Endothelial cell of hepatic sinusoid (primary cell): ENCODE data around the gene TSTD1.

Experiments used
- in situ Hi-C: cut with HindIII; loops from 2 replicates; pipeline ENCODE4 v1.10.0; 2017; ENCODE audit warnings: low sequenced_read_pairs

TSTD1 gene, protein sequence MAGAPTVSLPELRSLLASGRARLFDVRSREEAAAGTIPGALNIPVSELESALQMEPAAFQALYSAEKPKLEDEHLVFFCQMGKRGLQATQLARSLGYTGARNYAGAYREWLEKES

DNA sequence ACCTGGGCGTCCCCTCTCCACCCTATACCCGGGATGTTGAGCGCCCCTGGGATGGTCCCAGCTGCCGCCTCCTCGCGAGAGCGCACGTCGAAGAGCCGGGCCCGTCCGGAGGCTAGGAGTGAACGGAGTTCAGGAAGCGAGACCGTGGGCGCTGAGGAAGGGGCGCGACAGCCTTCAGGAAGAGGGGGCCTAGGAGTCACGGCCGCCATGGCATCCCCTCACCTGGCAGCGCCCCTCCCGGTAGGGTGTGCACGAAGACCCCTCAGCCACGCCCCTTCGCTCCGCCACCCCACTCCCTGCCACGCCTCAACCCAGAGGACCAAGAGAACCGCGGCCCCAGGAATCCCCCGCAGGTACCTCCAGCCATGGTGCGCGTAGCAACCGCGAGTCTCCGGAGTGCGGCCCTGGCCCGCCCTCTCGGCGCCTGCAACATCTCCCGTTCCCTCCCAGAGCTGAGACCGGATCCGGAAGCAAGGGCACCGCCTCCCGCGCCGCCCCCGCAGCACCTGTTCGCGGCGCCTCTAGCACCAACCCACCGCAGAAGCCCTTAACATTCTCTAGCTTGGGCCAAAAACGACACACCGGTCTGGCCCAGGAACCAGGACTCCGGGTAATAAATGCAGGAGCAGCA, at the start of gene TSTD1:
Gene TSTD1 (minus strand): TSS at position 442 of the 631 bp plus-strand sequence. CDS start 75 bp downstream, at position 367.
- in situ Hi-C loops: no loop called here

DNA sequence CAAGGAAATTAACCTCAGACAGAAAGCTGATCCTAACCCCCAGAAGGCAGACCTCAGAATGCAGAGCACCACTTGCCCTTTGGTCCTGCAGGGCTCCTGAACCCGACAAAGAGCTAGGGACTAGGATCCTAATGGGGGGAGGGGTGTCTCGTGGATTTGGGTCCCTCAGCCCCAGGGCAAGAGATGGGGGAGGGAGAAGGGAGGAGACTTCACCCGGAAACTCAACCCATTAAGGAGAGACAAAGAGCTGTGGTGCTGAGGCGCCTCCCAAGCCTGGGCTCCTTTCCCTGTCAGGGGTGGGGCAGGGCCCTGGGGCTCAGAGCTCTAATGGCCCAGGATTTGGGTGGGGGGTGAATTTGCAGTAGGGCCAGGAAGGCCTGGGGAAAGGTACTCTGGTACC, 47.7 kb upstream of the TSTD1 start:
- in situ Hi-C loops: no loop called here

DNA sequence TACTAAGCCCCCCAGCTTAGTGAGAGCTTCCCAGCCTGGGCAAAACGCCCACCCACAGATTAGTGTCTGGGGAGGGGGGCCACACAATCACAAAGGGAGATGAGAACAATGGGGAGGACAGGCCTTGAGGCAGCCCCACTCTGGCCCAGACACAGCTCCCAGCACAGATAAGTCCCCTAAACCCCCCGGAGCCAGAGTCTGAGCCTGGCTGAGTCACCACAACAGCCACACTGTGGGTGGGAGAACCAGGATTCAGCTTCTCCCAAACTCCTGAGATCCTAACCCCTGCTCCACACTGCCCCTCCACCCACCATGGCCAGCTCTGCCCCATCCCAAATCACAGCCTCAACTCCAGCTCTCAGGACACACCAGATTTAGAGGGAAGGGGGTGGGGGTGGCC, 46.4 kb upstream of the TSTD1 start:
- in situ Hi-C loops: no loop called here

DNA sequence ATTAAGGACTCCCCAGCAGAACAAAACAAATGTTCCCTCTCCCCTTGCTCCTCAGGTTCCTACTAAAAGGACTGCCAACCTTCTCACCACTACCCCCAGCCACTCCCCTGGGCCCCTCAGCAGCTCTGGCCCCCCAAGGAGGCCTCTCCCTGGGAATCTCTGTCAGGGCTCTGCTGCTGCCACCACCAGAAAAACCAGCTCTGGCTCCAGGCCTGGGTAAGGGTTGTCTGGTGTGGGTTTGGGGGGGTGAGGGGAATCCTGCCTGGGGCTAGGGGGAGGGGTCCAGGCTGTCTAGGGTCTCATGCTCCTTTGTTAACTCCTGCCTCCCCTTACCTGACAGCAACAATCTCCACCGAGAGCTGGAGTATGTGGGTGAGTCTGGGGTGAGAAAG, 45.8 kb upstream of the TSTD1 start:
- in situ Hi-C loops: no loop called here

DNA sequence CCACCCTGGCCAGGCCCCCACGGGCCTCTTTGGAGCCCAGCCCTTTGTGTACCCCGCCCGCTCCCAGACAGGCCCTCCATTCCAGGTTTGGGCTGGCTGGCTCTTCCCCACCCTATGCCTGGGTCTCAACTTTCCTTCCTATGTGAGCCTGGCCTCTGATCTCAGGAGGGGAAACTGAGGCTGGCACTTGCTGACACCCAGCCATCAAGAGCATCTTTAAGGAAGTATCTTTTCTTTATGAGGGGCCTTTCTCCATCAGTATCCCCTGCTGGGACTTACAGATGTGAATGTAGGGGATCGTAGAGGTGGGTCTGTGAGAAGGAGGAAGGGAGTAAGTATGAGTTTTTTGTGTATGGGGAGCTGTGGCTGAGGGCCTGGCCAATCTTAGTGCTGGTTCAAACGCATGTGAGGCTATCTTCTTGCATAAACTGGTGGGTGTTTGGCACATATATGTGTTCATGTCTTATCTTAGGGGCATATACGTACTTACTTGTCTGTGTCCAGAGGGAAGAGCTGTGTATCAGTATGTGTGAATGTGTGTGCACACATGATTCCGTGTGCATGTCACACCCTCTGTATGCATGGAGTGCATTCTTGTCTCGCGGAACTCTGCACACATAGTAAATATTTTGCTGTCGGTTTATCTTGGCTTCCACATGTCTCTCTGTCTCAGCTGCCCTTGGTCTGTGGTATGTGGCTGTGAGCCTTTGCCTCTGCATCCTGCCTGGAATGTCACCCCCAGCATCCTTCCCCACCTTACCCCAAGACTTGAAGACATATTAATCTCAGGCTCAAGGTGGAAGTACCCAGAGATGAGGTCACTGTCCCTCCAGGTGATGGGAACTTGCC, 45.2 kb upstream of the TSTD1 start:
- in situ Hi-C loops: no loop called here

DNA sequence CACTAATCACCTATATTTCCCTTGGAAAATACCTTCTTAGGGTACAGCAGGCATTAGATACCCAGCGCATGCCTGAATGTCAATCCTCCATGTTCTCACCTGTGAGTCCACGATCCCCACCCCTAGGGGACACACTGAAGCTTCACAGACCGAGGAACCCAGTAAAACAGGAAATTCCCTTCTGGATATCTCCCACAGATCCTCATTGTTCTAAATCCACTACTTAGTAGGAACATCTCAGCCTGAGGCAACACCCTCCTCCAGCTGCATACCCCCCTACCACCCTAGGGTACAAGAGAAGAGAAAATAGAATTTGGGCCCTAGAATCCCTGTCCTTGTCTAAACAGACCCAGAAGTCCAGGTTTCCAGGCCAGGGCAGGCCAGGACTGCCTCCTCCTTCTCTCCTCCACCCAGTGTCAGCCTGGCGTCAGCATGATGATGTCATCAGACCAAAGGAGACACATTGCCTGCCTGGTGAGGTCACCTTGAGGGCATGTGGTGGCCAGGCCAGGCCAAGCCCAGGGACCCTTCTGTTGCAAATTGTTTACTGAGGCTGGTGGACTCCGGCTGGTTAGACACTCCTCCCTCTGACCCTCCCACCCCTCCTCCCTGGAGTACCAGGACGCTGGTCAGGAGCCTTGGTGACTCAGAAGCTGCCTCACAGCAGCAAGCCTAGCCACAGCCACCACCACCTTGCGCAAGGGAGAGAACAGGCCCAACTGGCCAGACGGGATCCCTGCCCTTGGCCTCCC, 44.4 kb upstream of the TSTD1 start:
- in situ Hi-C loops: no loop called here

DNA sequence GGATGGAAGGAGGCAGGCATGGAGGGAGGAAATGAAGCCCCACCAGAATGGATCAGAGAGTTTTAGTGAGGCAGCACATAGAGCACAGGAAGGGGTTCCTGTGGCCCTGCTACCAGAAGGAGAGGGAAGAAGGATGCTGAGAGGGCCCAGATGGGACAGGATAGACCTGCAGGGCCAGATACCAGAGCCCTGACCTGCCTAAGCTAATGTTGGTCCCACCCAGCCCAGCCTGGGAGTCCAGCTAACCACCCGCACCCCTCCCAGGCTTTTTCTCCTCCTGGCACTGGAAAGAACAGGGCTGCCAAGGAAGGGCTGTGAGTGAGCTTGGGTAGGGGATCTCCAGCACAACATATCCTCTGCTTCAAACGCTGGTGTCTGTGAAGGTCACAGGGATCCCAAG, 43.7 kb upstream of the TSTD1 start:
- in situ Hi-C loops: no loop called here

DNA sequence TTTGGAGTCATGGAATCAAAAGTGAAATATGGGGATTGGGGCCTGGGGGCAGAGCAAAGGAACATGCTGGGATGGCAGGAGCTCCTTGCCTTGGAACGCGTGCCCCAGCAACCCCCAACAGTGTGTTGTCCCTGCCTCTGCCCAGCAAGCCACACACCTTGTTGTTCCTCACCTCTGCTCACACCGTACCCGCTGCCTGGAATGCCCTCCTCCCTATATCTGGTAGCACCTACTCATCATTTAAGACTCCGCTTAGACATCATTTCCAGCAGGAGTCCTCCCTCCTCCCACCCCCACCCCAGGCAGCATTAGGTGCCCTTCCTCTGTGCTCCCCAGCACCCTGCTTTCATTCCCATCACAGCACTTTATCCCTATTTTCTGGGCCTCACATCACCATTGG, 42.8 kb upstream of the TSTD1 start:
- in situ Hi-C loops: no loop called here

DNA sequence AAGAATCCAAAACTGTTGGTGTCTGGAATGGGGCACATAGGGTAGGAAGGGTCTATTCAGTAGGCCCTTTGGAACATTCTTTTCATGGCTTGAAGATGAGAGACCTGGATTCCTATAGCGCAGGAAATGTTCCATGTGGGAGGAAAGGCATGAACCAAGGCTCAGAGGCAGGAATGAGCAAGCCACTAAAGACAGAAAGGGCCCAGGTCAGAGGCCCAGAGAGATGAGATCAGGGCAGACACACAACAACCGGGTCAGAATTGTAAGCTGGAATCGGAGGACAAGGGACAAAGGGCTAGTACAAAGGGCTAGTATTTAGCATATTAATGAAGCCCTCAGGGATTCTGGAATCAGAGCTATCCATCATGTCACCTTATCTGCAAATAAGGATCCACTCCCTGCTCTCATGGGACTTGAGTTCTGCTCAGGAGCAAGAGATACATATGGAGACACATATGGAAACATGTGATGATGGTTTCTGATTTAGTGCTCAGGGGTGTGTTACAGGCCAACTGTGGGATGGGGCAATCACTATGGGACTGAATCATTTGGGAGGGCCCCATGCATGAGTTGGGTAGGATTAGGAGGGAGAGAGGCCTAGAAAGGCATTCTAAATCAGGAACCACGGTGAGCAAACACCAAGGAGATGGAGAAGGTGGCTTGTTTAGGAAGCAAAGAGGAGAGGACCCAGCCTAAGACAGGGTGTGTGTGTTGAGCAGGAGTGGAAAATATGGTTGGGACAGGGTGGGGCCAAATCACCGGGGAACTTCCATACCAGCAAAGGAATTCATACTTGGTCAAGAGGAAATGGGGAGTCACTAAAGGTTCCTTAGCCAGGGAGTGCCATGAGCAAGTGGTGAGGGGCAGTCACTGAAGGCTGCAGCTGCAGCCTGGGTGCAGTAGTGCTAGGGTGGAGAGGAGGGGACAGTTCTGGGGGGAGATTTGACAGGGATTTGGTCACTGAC, 42.0 kb upstream of the TSTD1 start:
- in situ Hi-C loops: no loop called here

DNA sequence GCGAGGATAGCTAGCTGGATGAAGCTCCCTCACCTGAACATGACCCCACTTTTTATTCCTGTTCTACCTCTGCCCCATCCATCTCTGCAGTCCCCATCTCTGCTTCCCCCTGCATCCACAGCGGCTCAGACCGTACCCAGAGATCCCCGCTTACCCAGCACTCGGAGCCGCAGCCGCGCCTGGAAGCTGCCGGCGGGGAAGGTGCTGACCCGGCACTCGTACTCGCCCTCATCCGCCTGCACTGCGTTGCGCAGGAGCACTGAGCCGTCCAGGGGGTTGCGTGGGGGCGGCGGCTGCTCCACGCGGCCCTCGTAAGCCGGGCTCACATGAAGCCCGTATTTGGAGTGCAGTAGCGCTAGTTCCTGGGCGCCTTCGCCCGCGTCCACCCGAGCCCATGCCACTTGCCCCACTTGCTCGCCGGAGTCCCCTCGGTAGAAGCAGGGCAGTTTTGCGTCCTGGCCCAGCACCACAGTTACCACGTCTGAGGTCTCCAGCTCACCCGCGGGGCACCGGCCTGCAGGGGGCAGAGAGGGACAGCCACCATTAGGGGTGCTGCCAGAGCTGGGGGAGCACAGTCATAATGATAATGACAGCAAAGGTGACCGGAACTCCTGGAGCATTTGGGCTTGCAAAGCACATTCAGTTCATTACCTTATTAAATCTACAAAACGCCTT, 40.8 kb upstream of the TSTD1 start:
- in situ Hi-C loops: no loop called here

DNA sequence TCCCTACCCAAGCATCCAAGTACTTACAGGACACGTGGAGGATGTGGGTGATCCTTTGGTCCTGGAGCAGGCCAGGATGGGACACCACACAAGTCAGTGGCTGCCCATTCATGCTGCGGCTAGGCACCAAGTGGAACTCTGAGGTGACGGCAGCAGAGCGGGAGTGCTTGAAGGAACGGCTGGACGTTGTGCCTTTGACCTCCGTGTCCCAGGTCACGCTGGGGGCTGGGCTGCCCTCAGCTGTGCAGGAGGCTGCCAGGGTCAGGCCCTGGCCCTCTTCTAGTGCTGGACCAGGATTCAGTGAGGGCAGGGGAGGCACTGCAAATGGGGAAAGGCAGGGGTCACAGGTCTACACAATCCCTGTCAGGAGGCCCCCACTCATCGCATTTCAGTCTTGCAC, 38.7 kb upstream of the TSTD1 start:
- in situ Hi-C loops: no loop called here

DNA sequence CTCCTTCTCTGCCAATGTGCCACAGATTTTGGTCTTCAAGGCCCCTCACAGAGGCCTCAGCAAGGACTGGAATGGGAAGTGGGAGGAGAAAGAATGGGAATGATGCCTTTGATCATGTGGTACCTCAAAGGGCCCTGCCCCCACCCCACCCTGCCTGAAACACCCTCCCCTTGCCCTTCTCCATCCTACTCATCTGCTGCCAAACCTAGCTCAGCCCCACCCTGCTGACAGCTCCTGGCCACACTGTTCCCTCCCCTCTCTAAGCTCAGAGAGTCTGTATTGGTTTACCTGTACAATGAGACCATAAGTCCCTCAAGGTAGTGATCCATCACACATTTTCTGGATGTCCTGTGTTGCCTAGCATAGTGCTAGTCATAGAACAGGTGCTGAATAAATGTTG, 37.6 kb upstream of the TSTD1 start:
- in situ Hi-C loops: no loop called here

DNA sequence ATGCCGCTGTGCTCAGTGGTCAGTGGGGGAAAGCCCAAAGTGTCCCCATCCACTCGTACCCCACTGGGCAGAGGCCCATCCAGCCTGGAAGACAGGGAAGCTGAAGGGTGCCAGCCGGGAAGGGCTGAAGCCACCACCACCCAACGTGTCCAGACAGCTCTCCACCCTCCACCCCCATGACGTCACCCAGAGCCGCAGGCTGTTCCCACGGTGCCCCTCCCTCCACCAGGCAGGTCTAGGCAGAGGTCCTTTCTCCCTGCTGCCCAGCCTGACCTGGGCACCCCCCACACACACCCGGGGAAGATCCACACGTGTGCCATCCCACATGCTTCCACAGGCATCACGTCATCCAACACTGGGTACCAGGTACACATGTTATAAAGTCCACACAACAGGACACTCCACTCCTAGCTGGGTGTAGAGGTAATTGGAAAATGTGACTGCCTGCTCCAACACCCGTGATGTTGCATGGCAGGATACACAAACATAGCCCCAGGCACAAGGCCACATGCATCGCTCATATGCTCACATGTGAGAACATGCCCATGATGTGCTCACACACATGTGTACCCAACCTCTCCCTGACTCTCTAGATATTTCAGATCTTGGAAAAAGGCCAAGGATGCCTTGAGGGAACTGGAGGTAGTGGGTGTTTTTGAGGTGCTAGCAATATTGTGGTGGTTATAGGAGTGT, 36.1 kb upstream of the TSTD1 start:
- in situ Hi-C loops: no loop called here

DNA sequence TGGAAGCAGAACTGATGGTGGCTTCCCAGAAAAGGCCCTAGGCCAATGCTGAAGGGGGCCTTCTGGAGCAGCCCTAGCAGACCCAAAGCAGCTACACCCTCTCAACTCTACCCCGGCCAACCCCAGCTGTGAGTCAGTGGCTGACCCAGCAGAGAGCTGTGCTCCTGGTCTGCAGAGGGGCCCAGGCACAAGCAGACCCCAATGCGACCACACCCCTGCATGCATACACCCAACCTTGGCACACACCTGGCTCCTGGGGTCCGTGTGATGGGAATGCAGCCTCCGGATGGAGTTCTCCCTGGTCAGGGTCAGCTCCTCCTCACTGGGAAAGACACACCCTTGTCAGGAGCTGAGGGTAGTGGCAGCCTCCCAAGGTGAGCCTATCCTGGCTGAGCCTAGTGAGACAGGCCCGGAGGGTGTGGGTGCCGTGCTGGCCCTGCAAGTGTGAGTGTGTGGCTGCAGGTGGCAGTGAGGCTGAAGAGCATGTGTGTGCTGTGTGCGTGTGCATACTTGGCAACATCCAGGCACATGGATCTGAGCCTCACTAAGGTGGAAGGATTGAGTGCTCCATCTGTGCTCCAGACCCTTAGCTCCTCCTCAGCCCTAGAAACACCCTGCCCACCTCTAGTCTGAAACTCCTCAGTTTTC, 34.8 kb upstream of the TSTD1 start:
- in situ Hi-C loops: no loop called here

DNA sequence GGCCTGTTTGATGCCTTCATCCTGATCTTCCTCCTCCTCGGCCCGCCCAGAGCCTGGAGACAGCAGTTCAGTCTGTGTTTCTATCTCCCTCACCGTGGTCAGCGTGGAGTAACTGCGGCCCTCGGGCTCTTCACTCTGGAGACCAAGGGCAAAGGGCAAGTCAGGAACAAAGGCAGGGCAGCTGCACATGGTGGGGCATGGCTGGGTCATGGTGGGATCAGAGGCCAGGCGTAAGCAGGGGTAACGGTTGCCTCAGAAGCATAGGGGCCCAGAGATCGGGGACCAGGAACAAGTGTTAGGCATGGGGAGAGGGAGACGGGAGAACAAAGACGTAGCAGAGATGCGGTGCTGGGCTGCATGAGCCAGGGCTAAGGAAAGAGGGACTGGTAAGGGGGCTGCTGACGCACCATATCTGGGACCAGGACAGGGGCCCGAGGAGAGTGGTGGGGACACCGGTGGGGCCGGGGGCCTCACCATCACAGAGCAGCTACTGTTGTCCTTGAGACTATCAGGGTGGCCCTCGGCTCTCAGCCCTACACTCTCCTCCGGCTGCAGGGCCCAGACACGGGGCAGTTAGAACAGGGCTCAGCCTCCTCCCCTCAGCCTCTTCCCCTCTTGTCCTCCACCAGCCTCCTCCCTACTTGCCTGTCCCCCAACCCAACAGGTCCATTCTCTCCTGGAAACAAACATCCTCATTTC, 34.1 kb upstream of the TSTD1 start:
- in situ Hi-C loops: no loop called here

DNA sequence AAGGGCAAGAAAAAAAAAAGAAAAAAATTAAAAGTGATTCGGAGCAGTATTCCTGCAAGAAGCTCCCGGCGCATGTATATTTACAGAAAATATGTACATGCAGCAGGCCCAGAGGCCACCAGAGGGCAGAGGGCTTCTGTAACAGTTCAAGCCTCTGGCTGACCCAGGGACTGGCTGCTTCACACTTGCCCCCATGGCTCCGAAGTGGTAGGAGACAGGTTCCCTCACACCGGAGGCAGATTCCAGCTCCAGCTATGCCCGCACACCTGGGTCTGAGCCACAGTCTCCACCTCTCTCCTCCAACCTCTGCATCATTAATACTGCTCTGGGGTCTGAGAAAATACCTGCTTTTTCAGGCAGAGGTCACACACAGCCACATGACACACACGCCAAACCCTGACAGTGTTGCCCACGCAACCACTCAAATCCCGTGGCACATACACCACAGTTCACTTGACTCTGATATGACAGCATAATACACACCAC, 33.2 kb upstream of the TSTD1 start:
- in situ Hi-C loops: no loop called here

DNA sequence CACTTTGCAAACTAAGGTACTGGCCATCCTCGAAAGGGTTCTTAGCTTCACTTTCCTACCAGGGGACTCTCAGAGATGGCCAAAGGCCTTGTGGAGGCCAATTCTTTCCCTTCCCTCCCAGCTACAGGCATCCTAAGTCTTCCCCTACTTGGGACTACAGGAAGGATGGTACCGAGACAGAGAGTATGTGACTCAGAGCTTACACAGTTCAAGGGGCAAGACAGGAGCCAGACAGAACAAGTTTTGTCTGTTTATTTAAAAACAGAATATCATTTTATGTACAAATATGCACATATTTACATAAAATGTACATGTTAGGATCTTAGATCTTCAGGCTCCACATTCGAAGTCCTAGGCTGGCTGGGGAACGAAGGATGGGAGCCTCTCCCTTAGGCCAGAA, 32.0 kb upstream of the TSTD1 start:
- in situ Hi-C loops: no loop called here

DNA sequence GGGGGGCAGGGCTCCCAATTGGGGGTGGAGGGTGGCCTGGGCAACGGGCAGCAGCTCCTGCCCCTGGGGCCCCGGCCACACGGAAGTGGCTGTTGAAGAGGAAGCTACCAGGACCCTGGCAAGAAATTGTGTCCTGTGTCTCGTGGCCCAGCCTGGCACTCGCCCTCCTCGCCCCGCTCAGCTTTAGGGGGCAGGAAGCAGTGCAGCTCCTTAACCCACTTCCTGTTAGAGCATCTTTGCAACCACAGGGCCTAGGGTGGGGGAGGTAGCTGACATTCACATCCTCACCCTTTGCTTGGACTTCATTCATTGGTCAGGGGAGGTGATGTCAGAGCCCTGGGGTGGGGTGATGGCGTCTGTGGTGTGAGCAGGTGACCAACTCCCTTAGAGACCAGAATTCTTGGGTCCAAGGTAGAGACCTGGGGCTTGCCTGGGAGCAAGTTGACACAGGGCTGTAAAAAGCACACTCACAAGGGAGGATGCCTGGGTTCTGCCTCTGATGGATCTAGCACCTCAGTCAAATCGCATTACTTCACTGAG, 31.0 kb upstream of the TSTD1 start, which contains the start of gene ARHGAP30:
Gene ARHGAP30 (minus strand): TSS at position 161 of the 540 bp plus-strand sequence. CDS start 267 bp downstream, outside the sequence.
- in situ Hi-C loops: no loop called here
